Measurements from ENCODE around the gene SPDYE4.

DNA sequence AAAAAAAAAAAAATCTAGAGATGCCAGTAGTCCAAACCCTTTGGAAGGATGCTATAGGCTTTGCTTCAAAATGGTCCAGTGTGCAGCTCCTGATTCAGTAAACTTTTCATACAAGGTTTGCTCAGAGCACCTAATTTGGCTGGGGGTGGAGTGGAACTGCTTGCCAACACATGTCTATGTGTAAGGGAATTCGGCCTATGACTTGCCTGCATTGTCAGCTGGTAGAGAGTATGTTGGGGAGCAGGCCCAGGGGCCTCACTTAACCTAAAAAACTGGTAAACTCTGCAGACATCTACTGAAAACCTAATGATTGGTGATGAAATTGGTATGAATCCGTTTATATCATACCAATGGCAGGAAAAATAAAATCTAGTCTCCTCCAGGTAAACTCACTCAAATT lies 42.3 kb upstream of the SPDYE4 start:
- TF ChIP-seq POLR2A (IDR thresholded peaks at IDR 0.05; ENCODE audit: low read depth, low read length) (no peak), TAF1 (IDR thresholded peaks at IDR 0.05; ENCODE audit: borderline replicate concordance, low read depth, low read length) (no peak)

All from GM12892 (cell line).